Spleen (tissue), 7 donors: ENCODE measurements around the gene HMGXB4.

Experiments used
- CTCF ChIP-seq, 11 experiments: fragments of 200-600 bp in 7 of 11; fragments of 450-650 bp in 4 of 11; sonication (generic) in 4 of 11; IDR thresholded peaks in 8 of 11; conservative IDR thresholded peaks in 3 of 11; 1 replicate in 7 of 11; 2 replicates in 4 of 11; pipeline versions ENCODE4 v1.4.0 to v1.8.0; 2016 to 2021; ENCODE audit warnings: antibody characterized with exemption in 11 of 11, inconsistent platforms in 4 of 11, mild to moderate bottlenecking in 1 of 11
- POLR2A ChIP-seq, 3 donors: fragments of 450-650 bp; IDR thresholded peaks; one replicate each; pipeline ENCODE4 v1.5.1; 2017; ENCODE audit warnings: antibody characterized with exemption in 3 of 3, mild to moderate bottlenecking in 1 of 3
- POLR2AphosphoS5 ChIP-seq, 3 donors: sonication (generic); formaldehyde crosslinking; IDR thresholded peaks; one replicate each; pipeline ENCODE4 v1.5.1; 2017; ENCODE audit warnings: antibody characterized with exemption in 3 of 3
- donor health status: DM: no; HTN: no; CAD: no; lungs with moderate emphysema.
- donor health status: DM: no; HTN: no; CAD: no.
- donor health status: DM: no; HTN: no; CAD: no.

GRCh38 chr22:35209203-35209602, 48.1 kb upstream of the HMGXB4 start:
- no peak for TF ChIP-seq CTCF (IDR thresholded peaks at IDR 0.05 in 8 of 11, conservative IDR thresholded peaks at IDR 0.05 in 3 of 11)
- no peak for TF ChIP-seq POLR2AphosphoS5 (IDR thresholded peaks at IDR 0.05)
- TF ChIP-seq POLR2A (IDR thresholded peaks at IDR 0.05) = no peak
